ENCODE results near the gene MACO1. TPM values are rescaled to one million over a fixed set of nuclear protein-coding genes. Genes with fewer than 3 reads are reported as not detected.

MACO1 gene
- total RNA-seq, 1 experiment from 2014 or later: 17.4 TPM

DNA sequence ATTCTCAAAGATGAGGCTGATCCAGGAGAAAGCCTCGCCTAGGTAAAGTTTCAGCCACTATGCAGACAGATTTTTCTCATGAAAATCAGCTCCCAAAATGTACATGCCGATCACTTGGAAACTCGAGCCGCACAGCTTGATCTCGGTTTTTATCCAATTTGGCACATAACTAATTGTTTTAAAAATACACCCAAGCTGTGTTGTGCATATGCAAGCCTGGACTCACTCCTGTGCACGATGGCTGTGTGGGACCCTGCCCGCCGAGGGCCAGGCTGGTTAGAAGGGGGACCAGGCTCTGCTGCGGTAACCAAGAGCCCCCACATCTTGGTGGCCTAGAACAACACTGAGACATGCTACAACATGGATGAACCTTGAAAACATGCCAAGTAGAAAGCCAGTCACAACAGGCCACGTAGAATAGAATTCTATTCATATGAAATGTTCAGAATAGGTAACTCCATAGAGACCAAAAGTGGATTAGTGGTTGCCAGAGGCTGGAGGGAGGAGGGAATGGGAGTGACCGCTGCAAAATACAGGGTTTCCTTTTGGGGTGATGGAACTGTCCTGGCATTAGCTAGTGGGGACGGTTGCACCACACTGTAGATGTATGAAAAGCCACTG lies 96.6 kb downstream of the MACO1 start:
- no peak for TF ChIP-seq CTCF (IDR thresholded peaks at IDR 0.05; ENCODE audit: unreplicated experiment)
- Mint-ChIP-seq H3K4me3 (ENCODE audit: unreplicated experiment) (no peak overlapping the region), H3K27ac (ENCODE audit: low read depth, unreplicated experiment) (no peak overlapping the region), H3K36me3 (ENCODE audit: insufficient read depth, unreplicated experiment) (no peaks in the 10 kb centered on the region), H3K27me3 (ENCODE audit: insufficient read depth, unreplicated experiment) (peaks cover 12% of the 10 kb centered on the region), H3K9me3 (ENCODE audit: unreplicated experiment) (peaks cover 8% of the 10 kb centered on the region), H3K4me1 (ENCODE audit: insufficient read depth, unreplicated experiment) (no peaks in the 10 kb centered on the region)
- POLR2A ChIA-PET: interaction anchor here (0.9 kb wide), 1 partner anchor 16 kb away, joined by 3 read pairs; the partner anchor contains the start of gene LDLRAP1
- no TSS peak for BruUV-seq (replicated peaks)
- CTCF ChIA-PET: interaction anchor here (1.2 to 1.3 kb wide), 2 partner anchors 8 to 284 kb away, joined by 3 to 4 read pairs; no protein-coding TSS in a partner anchor
- DNase-seq (ENCODE audit: unreplicated experiment): no peak
- intact Hi-C loops (cut with micrococcal nuclease): loop anchor here (10.0 kb wide), 1 partner anchor 123 kb away; no protein-coding TSS in a partner anchor

DNA sequence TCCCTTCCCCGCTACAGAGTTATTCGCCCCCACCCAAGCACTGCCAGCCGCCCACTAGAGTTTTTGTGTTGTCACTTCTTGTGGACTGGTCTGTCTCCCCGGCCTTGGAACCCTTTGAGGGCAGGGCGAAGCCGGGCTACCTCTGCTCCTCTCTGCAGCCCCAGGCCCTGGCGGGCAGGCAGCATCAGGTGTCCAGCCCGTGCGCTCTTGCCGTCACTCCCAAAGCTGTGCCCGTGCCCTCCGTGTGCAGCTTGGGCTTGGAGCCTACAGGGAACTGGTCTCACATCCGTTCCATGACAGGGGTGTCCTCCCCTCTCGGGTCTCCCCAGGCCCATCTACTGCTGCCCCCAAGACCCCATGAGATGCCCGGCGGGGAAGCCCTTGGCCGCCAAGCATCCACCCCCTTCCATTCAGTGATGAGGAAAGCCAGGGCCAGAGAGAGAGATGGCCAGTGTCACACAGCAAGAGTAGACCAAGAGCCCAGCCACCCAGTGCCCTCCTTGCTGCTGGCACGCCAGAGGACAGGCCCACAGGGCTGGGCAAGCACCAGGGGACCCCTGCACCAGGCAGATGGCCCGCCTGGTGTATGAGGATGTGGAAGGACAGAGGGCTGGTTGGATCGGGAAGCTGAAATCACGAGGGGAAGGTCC lies 97.4 kb downstream of the MACO1 start:
- intact Hi-C loops (cut with micrococcal nuclease): loop anchor here (10.0 kb wide), 1 partner anchor 123 kb away; no protein-coding TSS in a partner anchor
- ChIA-PET POLR2A (no interaction called here), CTCF (interaction anchor here (0.8 to 1.3 kb wide), 2 partner anchors 9 to 40 kb away, joined by 3 to 7 read pairs; no protein-coding TSS in a partner anchor)
- no peak overlapping the region for H3K4me3 Mint-ChIP-seq (ENCODE audit: unreplicated experiment)
- no peaks in the 10 kb centered on the region for H3K36me3 Mint-ChIP-seq (ENCODE audit: insufficient read depth, unreplicated experiment)
- H3K27me3 Mint-ChIP-seq (ENCODE audit: insufficient read depth, unreplicated experiment): peaks cover 12% of the 10 kb centered on the region
- TF ChIP-seq CTCF (IDR thresholded peaks at IDR 0.05; ENCODE audit: unreplicated experiment): no peak
- H3K4me1 Mint-ChIP-seq (ENCODE audit: insufficient read depth, unreplicated experiment): no peaks in the 10 kb centered on the region
- peaks cover 8% of the 10 kb centered on the region for H3K9me3 Mint-ChIP-seq (ENCODE audit: unreplicated experiment)
- H3K27ac Mint-ChIP-seq (ENCODE audit: low read depth, unreplicated experiment): no peak overlapping the region
- no peak for DNase-seq (ENCODE audit: unreplicated experiment)
- BruUV-seq (replicated peaks): no TSS peak

GRCh38 chr1:25528881-25529517 lies 98.3 kb downstream of the MACO1 start:
- peaks cover 12% of the 10 kb centered on the region for H3K27me3 Mint-ChIP-seq (ENCODE audit: insufficient read depth, unreplicated experiment)
- no peaks in the 10 kb centered on the region for H3K4me1 Mint-ChIP-seq (ENCODE audit: insufficient read depth, unreplicated experiment)
- BruUV-seq (replicated peaks): no TSS peak
- TF ChIP-seq CTCF (IDR thresholded peaks at IDR 0.05; ENCODE audit: unreplicated experiment): no peak
- no peak overlapping the region for H3K4me3 Mint-ChIP-seq (ENCODE audit: unreplicated experiment)
- CTCF ChIA-PET: interaction anchor here (0.6 to 0.8 kb wide), 2 partner anchors 41 to 269 kb away, joined by 3 to 7 read pairs; no protein-coding TSS in a partner anchor
- H3K9me3 Mint-ChIP-seq (ENCODE audit: unreplicated experiment): peaks cover 8% of the 10 kb centered on the region
- H3K36me3 Mint-ChIP-seq (ENCODE audit: insufficient read depth, unreplicated experiment): no peaks in the 10 kb centered on the region
- no peak for DNase-seq (ENCODE audit: unreplicated experiment)
- POLR2A ChIA-PET: no interaction called here
- intact Hi-C loops (cut with micrococcal nuclease): loop anchor here (10.0 kb wide), 1 partner anchor 124 kb away; no protein-coding TSS in a partner anchor
- H3K27ac Mint-ChIP-seq (ENCODE audit: low read depth, unreplicated experiment): no peak overlapping the region
